Neutrophil (primary cell): ENCODE results near the gene CFAP221.

ENCODE experiments used
- H3K27ac ChIP-seq: fragments of 200-600 bp; sonication (generic); 2 replicates; pipeline ENCODE4 v1.5.1; 2016; ENCODE audit warnings: mild to moderate bottlenecking, moderate library complexity
- H3K27me3 ChIP-seq: fragments of 200-600 bp; sonication (generic); 2 replicates; pipeline ENCODE4 v1.6.0; 2016; ENCODE audit warnings: mild to moderate bottlenecking
- H3K36me3 ChIP-seq: fragments of 200-600 bp; sonication (generic); 2 replicates; pipeline ENCODE4 v1.5.1; 2017
- H3K4me1 ChIP-seq, 2 experiments: fragments of 200-600 bp in 1 of 2; sonication (generic) in 1 of 2; 1 replicate in 1 of 2; 2 replicates in 1 of 2; pipeline versions ENCODE4 v1.5.1 to v1.6.1; 2013 to 2016; ENCODE audit warnings: low read depth in 1 of 2, low read length in 1 of 2, mild to moderate bottlenecking in 1 of 2, moderate library complexity in 1 of 2; ENCODE audit not compliant: control insufficient read depth in 1 of 2, insufficient read depth in 1 of 2
- H3K4me3 ChIP-seq, 2 experiments: fragments of 200-600 bp in 1 of 2; sonication (generic) in 1 of 2; 1 replicate in 1 of 2; 2 replicates in 1 of 2; pipeline ENCODE4 v1.5.1; 2013 to 2016; ENCODE audit warnings: low read depth in 1 of 2, low read length in 1 of 2, mild to moderate bottlenecking in 1 of 2, moderate library complexity in 1 of 2
- H3K9me3 ChIP-seq: fragments of 200-600 bp; sonication (generic); 2 replicates; pipeline ENCODE4 v1.5.1; 2016
- CTCF ChIP-seq: fragments of 200-600 bp; sonication (generic); IDR thresholded peaks from 2 replicates; pipeline ENCODE4 v1.5.1; 2016; ENCODE audit warnings: antibody characterized with exemption

Gene CFAP221

DNA sequence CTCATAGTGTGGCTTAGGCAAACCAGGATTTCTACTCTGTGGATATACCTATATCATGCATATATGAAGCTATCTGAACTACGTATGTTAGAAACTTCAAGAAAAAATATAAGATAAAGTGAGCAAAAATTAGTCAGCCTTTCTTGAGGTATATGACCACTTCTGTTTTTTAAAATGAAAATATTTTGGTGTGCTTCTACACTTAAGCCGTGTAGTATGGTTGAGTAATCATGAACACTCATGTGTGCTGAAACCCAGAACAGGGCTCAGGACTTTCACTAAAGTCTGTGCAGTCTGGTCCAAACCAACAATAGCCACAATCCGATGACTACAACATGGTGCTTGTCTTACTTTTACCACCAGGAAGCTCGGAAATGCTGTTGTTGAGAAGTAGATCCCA is 85.9 kb downstream of the CFAP221 start:
- no peaks in the 10 kb centered on the region for H3K9me3 ChIP-seq
- H3K4me3 ChIP-seq = no peak overlapping the region
- H3K36me3 ChIP-seq = no peaks in the 10 kb centered on the region
- TF ChIP-seq CTCF = no peak
- no peaks in the 10 kb centered on the region for H3K4me1 ChIP-seq
- H3K27me3 ChIP-seq = no peaks in the 10 kb centered on the region
- H3K27ac ChIP-seq = no peak overlapping the region

DNA sequence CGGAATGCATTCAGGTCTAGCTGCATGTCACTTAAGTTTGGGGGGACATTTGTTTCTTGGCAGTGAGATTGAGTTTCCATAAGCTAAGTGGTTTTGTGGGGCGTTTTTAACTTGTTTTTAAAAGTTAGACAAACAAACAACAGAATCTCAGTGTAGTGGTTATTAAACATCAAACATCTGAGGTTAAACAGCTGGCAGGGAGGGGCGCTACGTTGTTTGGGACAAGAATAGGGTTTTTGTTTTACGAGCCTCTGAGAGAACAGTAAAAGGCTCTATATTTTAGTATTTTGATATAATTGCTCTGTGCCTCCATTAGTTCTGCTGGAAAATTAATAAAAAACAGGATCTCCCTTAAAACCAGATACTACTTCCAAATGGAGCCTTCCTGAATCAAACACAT is 93.1 kb downstream of the CFAP221 start:
- Histone ChIP-seq H3K27ac (no peak overlapping the region), H3K27me3 (peaks cover 6% of the 10 kb centered on the region), H3K9me3 (no peaks in the 10 kb centered on the region), H3K4me3 (no peak overlapping the region), H3K36me3 (no peaks in the 10 kb centered on the region), H3K4me1 (peaks cover 8% of the 10 kb centered on the region in 2 experiments)
- TF ChIP-seq CTCF = no peak

DNA sequence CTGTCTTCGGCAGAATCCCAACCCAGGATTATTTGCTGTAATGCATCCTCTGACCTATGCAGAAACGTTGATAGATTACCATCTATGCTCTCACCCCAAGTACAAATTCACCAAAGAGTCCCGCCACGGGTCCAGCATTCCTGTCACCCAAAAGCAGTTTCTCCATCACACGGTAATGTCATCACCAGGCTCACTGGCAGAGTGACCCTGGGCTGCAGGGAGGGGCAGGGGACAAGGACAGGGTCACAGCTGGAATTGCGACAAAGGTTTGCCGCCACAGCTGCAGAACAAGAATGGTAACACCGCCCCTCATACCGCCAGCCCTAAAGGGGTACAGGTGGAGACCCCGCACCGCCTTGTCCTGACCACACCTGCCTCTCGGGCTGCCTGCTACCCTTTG is 94.0 kb downstream of the CFAP221 start:
- H3K36me3 ChIP-seq = no peaks in the 10 kb centered on the region
- TF ChIP-seq CTCF = no peak
- H3K4me3 ChIP-seq = no peak overlapping the region
- H3K27me3 ChIP-seq = peaks cover 6% of the 10 kb centered on the region
- H3K9me3 ChIP-seq = no peaks in the 10 kb centered on the region
- peaks cover 10% of the 10 kb centered on the region in 2 experiments for H3K4me1 ChIP-seq
- no peak overlapping the region for H3K27ac ChIP-seq

GRCh38 chr2:119638685-119639554 is 94.7 kb downstream of the CFAP221 start:
- Histone ChIP-seq H3K9me3 (no peaks in the 10 kb centered on the region), H3K4me3 (no peak overlapping the region), H3K36me3 (no peaks in the 10 kb centered on the region), H3K4me1 (peaks cover 10% of the 10 kb centered on the region in 2 experiments), H3K27ac (no peak overlapping the region), H3K27me3 (peaks cover 6% of the 10 kb centered on the region)
- no peak for TF ChIP-seq CTCF

DNA sequence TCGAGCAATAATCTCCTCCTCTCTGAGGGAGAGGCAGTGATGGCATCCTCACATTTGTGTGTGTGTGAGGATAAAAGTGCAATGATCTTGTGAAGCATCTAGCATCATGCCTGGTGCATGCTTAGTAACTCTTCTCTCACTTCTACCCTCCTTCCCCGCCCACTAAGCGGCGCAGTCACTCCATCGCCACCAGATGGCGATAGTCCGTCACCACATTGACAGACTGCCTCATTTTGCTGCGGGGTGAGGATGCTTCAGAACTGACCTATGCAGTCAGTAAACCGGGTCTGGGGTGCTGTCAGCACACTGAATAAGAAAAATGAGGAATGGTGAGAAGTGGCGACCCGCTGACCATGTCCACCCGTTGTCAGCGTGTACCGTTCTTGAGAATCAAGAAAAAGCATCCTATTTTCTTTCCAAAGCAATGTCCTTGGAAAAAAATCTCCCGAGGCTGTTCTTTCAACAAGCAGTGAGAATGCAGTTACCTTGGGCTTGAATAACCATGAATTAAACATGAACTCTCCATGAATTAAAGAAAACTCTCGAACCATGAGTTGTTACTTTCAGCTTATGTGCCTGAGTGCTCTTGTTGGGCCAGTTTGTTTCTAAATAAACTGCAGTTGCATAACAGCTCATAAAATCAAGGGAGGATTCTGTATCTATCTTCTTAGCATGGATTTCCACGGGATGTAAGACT is 97.5 kb downstream of the CFAP221 start:
- Histone ChIP-seq H3K4me1 (peaks cover 10% of the 10 kb centered on the region in 2 experiments), H3K4me3 (no peak overlapping the region), H3K27ac (no peak overlapping the region), H3K27me3 (peaks cover 6% of the 10 kb centered on the region), H3K36me3 (no peaks in the 10 kb centered on the region), H3K9me3 (no peaks in the 10 kb centered on the region)
- peak; percentile 78 for TF ChIP-seq CTCF
